GM18526 (cell line): ENCODE measurements around the gene CNOT9.

Experiments used
- POLR2A ChIP-seq: IDR thresholded peaks from 3 replicates; pipeline ENCODE4 v1.6.1; 2011; ENCODE audit not compliant: insufficient read length; ENCODE audit errors: extremely low read depth

Gene CNOT9

DNA sequence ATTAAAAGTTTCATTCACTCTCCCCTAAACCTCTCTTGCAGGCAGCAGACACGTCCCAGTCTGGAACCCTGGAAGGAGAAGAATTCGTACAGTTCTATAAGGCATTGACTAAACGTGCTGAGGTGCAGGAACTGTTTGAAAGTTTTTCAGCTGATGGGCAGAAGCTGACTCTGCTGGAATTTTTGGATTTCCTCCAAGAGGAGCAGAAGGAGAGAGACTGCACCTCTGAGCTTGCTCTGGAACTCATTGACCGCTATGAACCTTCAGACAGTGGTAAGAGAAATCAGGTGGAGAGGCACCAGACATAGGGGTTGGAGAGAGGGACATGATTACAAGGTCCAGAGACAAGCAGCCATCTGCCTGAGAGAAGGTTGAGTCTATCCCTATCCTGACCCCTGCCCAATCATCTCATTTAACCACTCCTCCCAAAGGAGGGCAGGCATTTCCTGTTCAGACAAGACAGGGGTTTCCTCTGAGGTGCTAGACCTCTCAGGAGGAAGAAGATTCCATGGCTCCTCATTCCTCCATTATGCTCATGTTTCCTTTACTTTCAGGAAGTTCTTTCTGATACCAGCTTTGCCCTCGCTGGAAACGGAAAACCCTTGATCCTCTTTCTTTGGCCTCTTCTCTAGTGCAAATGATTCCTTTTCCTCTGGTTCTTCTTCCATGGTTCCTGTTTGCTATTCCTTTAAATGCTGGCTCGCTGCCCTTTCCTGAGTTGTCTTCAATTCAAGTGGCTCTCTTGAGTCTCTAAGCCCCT, 54.1 kb downstream of the CNOT9 start:
- no peak for TF ChIP-seq POLR2A

DNA sequence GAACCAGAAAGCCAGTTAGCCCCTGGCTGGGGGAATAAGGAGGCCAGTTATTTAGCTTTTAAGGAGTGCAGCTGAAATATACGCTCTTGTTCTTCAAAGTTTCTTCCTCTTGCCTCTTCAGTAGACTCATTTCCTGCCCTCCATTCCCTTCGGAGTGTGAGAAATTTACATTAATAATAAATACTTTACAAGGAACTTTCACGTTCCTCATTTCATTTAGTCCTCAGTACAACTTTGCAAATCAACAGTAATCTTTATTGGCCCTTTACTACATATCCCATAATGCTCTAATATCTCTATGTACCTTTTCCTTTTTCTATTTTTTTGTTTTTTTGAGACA, 54.7 kb downstream of the CNOT9 start:
- TF ChIP-seq POLR2A = no peak

DNA sequence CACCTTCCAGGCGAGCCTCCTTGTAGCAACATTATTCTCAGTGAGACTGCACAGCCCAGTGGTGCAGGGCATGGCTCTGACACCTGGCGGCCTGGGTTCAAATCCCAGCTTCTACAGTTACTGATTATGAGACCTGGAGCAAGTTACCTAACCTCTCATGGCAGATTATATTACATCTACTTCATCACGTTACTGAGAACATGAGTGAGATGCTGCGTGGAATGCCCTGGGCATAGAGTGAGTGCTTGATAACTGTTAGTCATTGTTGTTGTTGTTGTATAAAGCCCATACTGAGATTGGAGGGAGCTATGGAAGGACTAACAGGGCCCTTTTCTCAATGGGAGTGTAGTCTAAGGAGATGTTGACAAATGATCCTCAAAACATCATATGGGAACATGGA, 57.7 kb downstream of the CNOT9 start:
- no peak for TF ChIP-seq POLR2A

DNA sequence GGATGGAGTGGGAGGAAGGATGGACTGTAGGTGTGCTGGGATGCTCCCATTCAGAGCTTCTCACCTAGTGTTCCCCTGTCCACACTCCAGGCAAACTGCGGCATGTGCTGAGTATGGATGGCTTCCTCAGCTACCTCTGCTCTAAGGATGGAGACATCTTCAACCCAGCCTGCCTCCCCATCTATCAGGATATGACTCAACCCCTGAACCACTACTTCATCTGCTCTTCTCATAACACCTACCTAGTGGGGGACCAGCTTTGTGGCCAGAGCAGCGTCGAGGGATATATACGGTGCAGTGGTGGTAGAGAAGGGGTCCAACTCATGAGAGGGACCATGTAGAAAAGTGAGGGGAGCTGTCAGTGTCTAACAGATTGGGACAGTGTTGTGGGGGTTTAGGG, 59.3 kb downstream of the CNOT9 start:
- TF ChIP-seq POLR2A = no peak

DNA sequence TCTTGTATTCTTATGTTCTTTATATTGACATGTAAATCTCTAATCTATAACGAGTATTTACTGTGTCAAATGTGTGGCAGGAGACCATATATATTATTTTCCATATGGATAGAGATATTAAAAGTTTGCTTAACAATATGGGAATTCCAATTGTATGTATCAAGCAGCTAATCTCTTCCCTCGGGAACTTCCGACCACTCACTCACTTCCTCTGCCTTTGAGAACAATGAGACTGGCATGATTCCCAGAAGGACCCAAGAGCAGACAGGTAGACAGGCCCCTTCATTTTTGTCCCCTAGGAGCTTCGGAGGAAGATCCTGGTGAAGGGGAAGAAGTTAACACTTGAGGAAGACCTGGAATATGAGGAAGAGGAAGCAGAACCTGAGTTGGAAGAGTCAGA, 63.2 kb downstream of the CNOT9 start:
- TF ChIP-seq POLR2A = no peak

DNA sequence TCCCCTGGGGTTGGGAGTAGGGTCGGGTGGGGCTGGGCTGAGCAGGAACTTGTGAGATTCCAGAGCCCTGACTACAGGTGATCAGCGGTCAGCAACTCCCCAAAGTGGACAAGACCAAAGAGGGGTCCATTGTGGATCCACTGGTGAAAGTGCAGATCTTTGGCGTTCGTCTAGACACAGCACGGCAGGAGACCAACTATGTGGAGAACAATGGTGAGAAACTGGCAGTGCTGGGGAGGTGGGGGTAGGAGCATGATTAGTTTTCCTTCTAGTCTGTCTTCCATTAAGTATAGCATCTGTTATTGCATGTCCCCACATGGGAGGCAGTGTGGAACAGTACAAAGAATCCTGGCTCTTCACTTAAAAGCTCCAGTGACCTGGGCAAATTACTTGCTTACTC, 67.1 kb downstream of the CNOT9 start:
- TF ChIP-seq POLR2A = no peak

DNA sequence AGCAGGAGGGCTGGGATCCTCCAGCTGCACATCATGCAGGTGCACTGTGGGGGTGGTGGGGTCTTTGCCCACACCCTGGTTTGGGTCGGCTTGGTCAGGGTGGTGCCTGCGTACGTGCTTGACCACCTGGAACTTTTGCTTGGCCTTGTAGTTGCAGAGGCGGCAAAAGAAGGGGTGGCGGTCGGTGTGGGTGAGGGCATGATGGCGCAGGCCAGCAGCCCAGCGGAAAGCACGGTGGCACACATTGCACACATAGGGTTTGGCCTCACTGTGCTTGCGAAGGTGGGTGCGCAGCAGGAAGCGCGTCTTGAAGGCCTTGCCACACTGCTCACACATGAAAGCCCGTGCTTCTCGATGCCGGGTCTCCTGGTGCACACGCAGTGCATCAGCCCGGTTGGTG, 69.7 kb downstream of the CNOT9 start:
- TF ChIP-seq POLR2A = no peak

DNA sequence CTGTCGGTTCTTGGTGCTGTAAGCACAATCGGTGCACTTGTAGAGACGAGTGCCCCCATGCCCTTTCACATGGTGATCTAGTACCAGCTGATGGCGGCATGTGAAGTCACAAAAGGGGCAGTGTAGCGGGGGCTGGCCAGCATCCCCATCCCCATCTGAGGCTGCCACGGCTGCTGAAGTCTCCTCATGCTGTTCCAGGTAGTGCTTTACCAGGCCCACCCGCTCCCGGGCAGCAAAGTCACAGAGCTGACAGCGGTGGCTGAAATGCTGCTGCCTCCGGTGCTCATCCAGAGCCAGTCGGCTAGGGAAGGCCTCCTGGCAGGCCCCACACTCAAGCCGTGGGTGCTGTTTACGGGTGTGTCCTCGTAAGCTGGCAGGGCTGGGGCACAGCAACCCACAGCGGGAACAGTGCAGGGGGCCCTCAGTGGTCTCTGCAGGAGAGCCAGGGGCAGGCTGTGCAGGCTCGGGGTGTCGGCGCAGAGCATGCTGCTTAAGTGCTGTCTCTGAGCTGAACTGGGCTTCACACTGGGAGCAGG, 73.5 kb downstream of the CNOT9 start:
- no peak for TF ChIP-seq POLR2A

DNA sequence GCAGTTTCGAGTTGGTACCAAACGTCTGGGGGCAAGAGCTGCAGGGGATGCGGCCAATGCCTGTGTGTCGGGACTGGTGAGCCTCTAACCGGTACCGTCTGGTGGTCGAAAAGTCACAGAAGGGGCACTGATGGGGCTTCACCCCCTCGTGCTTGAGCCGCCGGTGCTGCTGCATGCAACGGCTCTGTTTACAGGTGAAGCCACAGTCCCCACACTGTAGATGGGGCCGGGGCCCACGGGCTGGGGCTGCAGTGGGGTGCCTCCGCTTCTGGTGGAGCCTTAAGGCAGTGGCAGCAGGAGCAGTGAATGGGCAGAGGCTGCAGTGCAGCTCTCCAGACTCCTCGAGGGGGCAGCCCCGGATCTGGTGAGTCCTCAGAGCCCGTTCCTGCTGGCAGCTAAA, 74.1 kb downstream of the CNOT9 start:
- TF ChIP-seq POLR2A = no peak

DNA sequence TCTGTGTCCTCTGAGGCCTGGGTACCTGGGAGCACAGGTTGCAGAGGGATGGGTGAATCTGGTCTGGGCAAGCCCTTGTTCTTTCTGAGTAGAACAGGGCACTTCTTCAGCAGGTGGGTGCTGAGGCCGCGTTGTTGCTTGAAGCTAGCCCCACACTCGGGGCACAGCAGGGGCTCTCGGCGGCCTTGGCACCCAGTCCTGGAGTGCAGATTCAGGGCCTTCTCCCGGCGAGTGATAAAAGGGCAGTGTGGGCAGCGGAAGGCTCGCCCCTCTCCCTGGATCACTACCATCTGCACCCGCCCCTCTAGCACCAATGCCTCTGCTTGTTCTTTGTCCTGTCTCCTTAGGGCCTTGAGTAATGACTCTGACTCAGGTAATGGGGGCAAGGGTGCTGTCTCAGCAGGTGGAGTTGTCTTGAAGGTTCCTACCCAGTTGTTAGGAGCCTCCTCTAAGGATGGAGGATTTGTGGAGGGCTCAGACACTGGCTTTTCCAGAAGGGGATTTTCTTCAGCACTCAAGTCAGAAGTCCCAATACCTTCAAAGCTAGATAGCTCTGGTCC, 75.2 kb downstream of the CNOT9 start:
- no peak for TF ChIP-seq POLR2A

DNA sequence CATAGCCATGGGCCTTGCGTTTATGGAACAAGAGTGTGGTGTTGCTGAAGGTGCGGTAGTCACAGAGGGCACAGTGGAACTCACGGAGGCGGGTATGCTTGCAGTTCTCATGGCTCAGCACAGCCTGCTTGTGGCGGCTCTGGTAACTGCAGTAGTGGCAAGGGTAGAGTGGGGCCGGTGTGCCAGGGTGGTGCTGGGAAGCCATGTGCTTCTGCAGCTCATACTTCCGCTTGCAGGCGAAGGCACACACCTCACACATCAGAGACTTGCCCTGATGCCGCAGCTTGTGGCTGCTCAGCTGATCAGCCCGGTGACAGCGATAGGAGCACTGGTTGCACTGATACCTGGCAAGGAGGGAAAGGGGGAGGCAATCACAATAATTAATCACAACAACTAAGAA, 76.1 kb downstream of the CNOT9 start:
- no peak for TF ChIP-seq POLR2A

DNA sequence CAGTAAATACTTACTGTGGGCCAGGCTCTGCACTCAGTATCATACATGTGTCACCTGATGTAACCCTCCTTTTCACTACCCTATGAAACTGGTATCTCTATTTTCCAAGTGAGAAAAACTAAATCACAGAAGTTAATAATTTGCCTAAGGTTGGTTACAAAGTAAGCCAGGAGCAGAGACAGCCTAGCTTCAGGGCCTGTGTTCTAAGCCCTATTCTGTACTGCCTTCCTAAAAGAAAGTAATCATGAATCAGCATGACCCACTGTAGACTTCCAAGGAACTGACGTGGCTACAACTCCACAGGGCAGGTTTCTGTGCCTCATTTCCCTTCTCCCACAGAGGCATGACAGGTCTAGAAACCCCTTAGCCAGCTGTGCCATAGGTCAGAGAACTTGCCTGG, 76.5 kb downstream of the CNOT9 start:
- TF ChIP-seq POLR2A = no peak
